Ascending aorta (tissue), 2 donors: ENCODE data around the gene C16orf78. TPM values are rescaled to one million over a fixed set of nuclear protein-coding genes. Genes with fewer than 3 reads are reported as not detected.
"Not testable (repeated sequence)": the region's sequence is repeated elsewhere in the genome, so short reads cannot be mapped to it uniquely, and the experiment has no call there.

ENCODE experiments used
- DNase-seq, 2 donors: peaks; one replicate each; pipeline ENCODE4 v3.0.0-alpha.2; 2019; ENCODE audit warnings: low spot score in 2 of 2
- H3K27ac ChIP-seq, 2 donors: fragments of 200-600 bp; sonication (generic); one replicate each; pipeline ENCODE4 v1.5.1; 2016 to 2017; ENCODE audit warnings: mild to moderate bottlenecking in 1 of 2
- H3K27me3 ChIP-seq: fragments of 200-600 bp; sonication (generic); one replicate; pipeline ENCODE4 v1.5.1; 2017
- H3K36me3 ChIP-seq, 2 donors: fragments of 200-600 bp; sonication (generic); one replicate each; pipeline ENCODE4 v1.5.1; 2016
- H3K4me1 ChIP-seq, 2 donors: fragments of 200-600 bp; sonication (generic); one replicate each; pipeline ENCODE4 v1.5.1; 2016 to 2017; ENCODE audit warnings: mild to moderate bottlenecking in 1 of 2
- H3K4me3 ChIP-seq, 2 donors: fragments of 200-600 bp; sonication (generic); one replicate each; pipeline ENCODE4 v1.5.1; 2016 to 2017; ENCODE audit warnings: mild to moderate bottlenecking in 1 of 2
- H3K9me3 ChIP-seq, 2 donors: fragments of 200-600 bp; sonication (generic); one replicate each; pipeline ENCODE4 v1.5.1; 2016
- CTCF ChIP-seq, 3 experiments: fragments of 200-600 bp in 2 of 3; fragments of 450-650 bp in 1 of 3; sonication (generic) in 2 of 3; IDR thresholded peaks; one replicate each; pipeline ENCODE4 v1.5.1; 2016 to 2019; ENCODE audit warnings: antibody characterized with exemption in 3 of 3, mild to moderate bottlenecking in 1 of 3, moderate library complexity in 1 of 3
- intact Hi-C: fragments of 100-400 bp; cut with DNase I; formaldehyde crosslinking; loops from one replicate; pipeline ENCODE4 v1.15.1; 2023
- total RNA-seq: library from RNA; depleted of rRNA; stranded (reverse); fragments of >200 nt; gene quantifications from one replicate; pipeline ENCODE4 v1.1.0, GENCODE V29; 2016

C16orf78 gene
- total RNA-seq, 1 donor from 2014 or later: not detected

DNA sequence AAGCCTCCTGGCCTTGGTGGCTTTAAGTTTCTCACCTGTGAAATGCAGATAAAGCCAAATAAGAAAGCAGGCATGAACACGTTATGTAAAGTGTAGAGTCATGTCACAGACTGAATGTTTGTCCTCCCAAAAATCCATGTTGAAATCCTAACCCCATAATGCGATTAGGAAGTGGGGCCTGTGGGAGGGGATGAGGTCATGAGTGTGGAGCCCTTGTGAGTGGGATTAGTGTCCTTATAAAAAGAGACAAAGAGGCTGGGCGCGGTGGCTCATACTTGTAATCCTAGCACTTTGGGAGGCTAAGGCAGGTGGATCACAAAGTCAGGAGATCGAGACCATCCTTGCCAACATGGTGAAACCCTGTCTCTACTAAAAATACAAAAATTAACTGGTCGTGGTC is 19.5 kb upstream of the C16orf78 start:
- no peak for TF ChIP-seq CTCF (IDR thresholded peaks at IDR 0.05)
- Histone ChIP-seq H3K4me1 (no peaks in the 10 kb centered on the region), H3K27me3 (no peaks in the 10 kb centered on the region), H3K36me3 (no peaks in the 10 kb centered on the region), H3K4me3 (no peak overlapping the region), H3K27ac (no peak overlapping the region), H3K9me3 (no peaks in the 10 kb centered on the region)
- intact Hi-C loops: loop anchor here (10.0 kb wide), 1 partner anchor 669 kb away; no protein-coding TSS in a partner anchor
- DNase-seq: no peak

DNA sequence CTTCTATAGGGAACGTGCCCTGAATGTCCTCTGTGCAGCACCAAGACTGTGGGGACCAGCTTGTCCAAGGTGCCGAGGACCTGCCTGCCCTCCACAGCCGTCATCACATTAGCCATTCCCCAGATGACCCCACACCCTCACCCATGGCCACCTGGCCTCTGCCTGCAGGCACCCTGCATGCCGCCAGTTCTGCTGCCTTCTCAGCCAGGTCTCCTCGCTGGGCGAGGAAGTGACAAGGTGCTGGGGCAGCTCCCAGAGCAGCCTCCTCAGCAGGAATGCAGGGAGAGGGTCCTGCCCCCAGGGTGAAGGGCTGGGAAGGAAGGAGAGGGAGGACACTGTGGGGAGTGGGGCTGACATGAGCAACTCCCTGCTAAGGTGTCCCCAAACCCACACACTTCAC is 18.6 kb upstream of the C16orf78 start:
- no peak for DNase-seq
- intact Hi-C loops: loop anchor here (10.0 kb wide), 1 partner anchor 670 kb away; no protein-coding TSS in a partner anchor
- Histone ChIP-seq H3K4me1 (no peaks in the 10 kb centered on the region), H3K36me3 (no peaks in the 10 kb centered on the region), H3K4me3 (no peak overlapping the region), H3K9me3 (no peaks in the 10 kb centered on the region), H3K27ac (no peak overlapping the region), H3K27me3 (no peaks in the 10 kb centered on the region)
- no peak for TF ChIP-seq CTCF (IDR thresholded peaks at IDR 0.05)

- no peaks in the 10 kb centered on the region for H3K27me3 ChIP-seq
- no peak overlapping the region for H3K27ac ChIP-seq
- no peaks in the 10 kb centered on the region for H3K36me3 ChIP-seq
- H3K9me3 ChIP-seq: no peaks in the 10 kb centered on the region
- H3K4me3 ChIP-seq: no peak overlapping the region
- intact Hi-C loops: loop anchor here (10.0 kb wide), 1 partner anchor 671 kb away; no protein-coding TSS in a partner anchor
- DNase-seq: no peak
- TF ChIP-seq CTCF (IDR thresholded peaks at IDR 0.05): no peak
- H3K4me1 ChIP-seq: no peaks in the 10 kb centered on the region
These were observed 17.5 kb upstream of the C16orf78 start for GRCh38 chr16:49355933-49356665.

- no peaks in the 10 kb centered on the region for H3K9me3 ChIP-seq
- DNase-seq: no peak
- intact Hi-C loops: loop anchor here (10.0 kb wide), 1 partner anchor 672 kb away; no protein-coding TSS in a partner anchor
- no peaks in the 10 kb centered on the region for H3K4me1 ChIP-seq
- H3K27me3 ChIP-seq: no peaks in the 10 kb centered on the region
- H3K36me3 ChIP-seq: no peaks in the 10 kb centered on the region
- H3K4me3 ChIP-seq: no peak overlapping the region
- no peak overlapping the region for H3K27ac ChIP-seq
- no peak for TF ChIP-seq CTCF (IDR thresholded peaks at IDR 0.05)
These were observed 16.7 kb upstream of the C16orf78 start for GRCh38 chr16:49356728-49357488.

- H3K4me1 ChIP-seq: no peaks in the 10 kb centered on the region
- no peak for DNase-seq
- intact Hi-C loops: loop anchor here (10.0 kb wide), 1 partner anchor 675 kb away; no protein-coding TSS in a partner anchor
These were observed 14.0 kb upstream of the C16orf78 start for GRCh38 chr16:49359591-49359990.

DNA sequence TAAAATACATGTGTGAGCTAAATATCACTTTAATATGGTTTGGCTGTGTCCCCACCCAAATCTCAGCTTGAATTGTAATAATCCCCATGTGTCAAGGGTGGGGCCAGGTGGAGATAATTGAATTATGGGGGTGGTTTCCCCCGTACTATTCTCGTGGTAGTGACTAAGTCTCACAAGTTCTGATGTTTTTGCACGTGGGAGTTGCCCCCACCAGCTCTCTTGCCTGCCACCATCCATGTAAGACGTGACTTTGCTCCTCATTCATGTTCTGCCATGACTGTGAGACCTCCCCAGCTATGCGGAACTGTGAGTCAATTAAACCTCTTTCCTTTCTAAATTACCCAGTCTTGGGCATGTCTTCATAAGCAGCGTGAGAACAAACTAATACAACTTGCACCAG is 11.9 kb upstream of the C16orf78 start:
- peak in 1 of 2 donors; percentile 11 for DNase-seq
- intact Hi-C loops, H3K36me3 ChIP-seq, H3K27me3 ChIP-seq, H3K9me3 ChIP-seq, H3K4me1 ChIP-seq, H3K27ac ChIP-seq, H3K4me3 ChIP-seq: not testable (repeated sequence)

More at GRCh38 chr16:49359591-49359990, 14.0 kb upstream of the C16orf78 start:
- Histone ChIP-seq H3K4me3 (no peak overlapping the region), H3K27ac (no peak overlapping the region), H3K36me3 (no peaks in the 10 kb centered on the region), H3K27me3 (no peaks in the 10 kb centered on the region), H3K9me3 (no peaks in the 10 kb centered on the region)
- TF ChIP-seq CTCF (IDR thresholded peaks at IDR 0.05): no peak
